CD4-positive, CD25-positive, alpha-beta regulatory T cell (primary cell): ENCODE results near the gene TRAF7. TPM values are rescaled to one million over a fixed set of nuclear protein-coding genes. Genes with fewer than 3 reads are reported as not detected.
"Not testable (repeated sequence)": the region's sequence is repeated elsewhere in the genome, so short reads cannot be mapped to it uniquely, and the experiment has no call there.

ENCODE experiments used
- ATAC-seq, 2 donors: fragments of 150-1000 bp; cut with Tn5 transposase; one replicate each; pipeline ENCODE4 v1.10.0; 2021; ENCODE audit warnings: low read depth in 2 of 2, moderate number of reproducible peaks in 2 of 2, moderate library complexity in 1 of 2
- DNase-seq, 3 donors: peaks; one replicate each; pipeline versions ENCODE4 v3.0.0 to v3.0.0-alpha.2; 2012 to 2022; ENCODE audit warnings: mixed read lengths in 1 of 3
- H3K27ac ChIP-seq: one replicate; pipeline ENCODE4 v1.7.0; 2013; ENCODE audit warnings: mild to moderate bottlenecking, low read length; ENCODE audit not compliant: insufficient read depth, poor library complexity, severe bottlenecking
- H3K27me3 ChIP-seq: one replicate; pipeline ENCODE4 v1.7.0; 2013; ENCODE audit warnings: low read length; ENCODE audit not compliant: control insufficient read depth, insufficient read depth
- H3K36me3 ChIP-seq: one replicate; pipeline ENCODE4 v1.7.0; 2013; ENCODE audit warnings: mild to moderate bottlenecking, low read length, moderate library complexity; ENCODE audit not compliant: control insufficient read depth, insufficient read depth
- H3K4me1 ChIP-seq: 2 replicates; pipeline ENCODE4 v1.7.0; 2013; ENCODE audit warnings: mild to moderate bottlenecking, low read length; ENCODE audit not compliant: insufficient read depth, control insufficient read depth, poor library complexity, severe bottlenecking
- H3K4me3 ChIP-seq: one replicate; pipeline ENCODE4 v1.7.0; 2013; ENCODE audit warnings: low read depth, mild to moderate bottlenecking, low read length, moderate library complexity
- H3K9me3 ChIP-seq, 2 experiments: 1 replicate in 1 of 2; 2 replicates in 1 of 2; pipeline ENCODE4 v1.7.0; 2013; ENCODE audit warnings: low read length in 2 of 2, mild to moderate bottlenecking in 1 of 2, moderate library complexity in 1 of 2; ENCODE audit not compliant: control insufficient read depth in 2 of 2
- H3K27ac Mint-ChIP-seq, 3 donors: one replicate each; pipeline ENCODE4 v1.8.0; 2020 to 2022; ENCODE audit warnings: mild to moderate bottlenecking in 3 of 3, mixed read lengths in 3 of 3, moderate library complexity in 2 of 3
- H3K27me3 Mint-ChIP-seq: one replicate; pipeline ENCODE4 v1.8.0; 2022; ENCODE audit warnings: mild to moderate bottlenecking, mixed read lengths
- H3K36me3 Mint-ChIP-seq: one replicate; pipeline ENCODE4 v1.8.0; 2020; ENCODE audit warnings: mixed read lengths
- H3K4me1 Mint-ChIP-seq, 4 donors: one replicate each; pipeline ENCODE4 v1.8.0; 2020 to 2022; ENCODE audit warnings: mixed read lengths in 4 of 4, mild to moderate bottlenecking in 1 of 4
- H3K4me3 Mint-ChIP-seq, 4 donors: one replicate each; pipeline ENCODE4 v1.8.0; 2020 to 2022; ENCODE audit warnings: mild to moderate bottlenecking in 4 of 4, mixed read lengths in 4 of 4, moderate library complexity in 3 of 4
- H3K9me3 Mint-ChIP-seq, 7 donors: one replicate each; pipeline ENCODE4 v1.8.0; 2020 to 2022; ENCODE audit warnings: mixed read lengths in 7 of 7, mild to moderate bottlenecking in 3 of 7, moderate library complexity in 2 of 7
- polyA plus RNA-seq, 4 donors: library from polyadenylated mRNA; unstranded; fragments of 300-500 nt; fragmentation: Illumina TruSeq; gene quantifications; one replicate each; pipeline ENCODE4 v1.2.3, GENCODE V29; 2021
- total RNA-seq: library from RNA; stranded (reverse); gene quantifications from one replicate; pipeline ENCODE4 v1.2.3, GENCODE V29; 2022

TRAF7 gene
- total and polyA plus RNA-seq, 5 donors from 2014 or later = 4.0 to 33.4 (median 4.9) TPM

- H3K4me3 Mint-ChIP-seq = not testable (repeated sequence)
Observed at GRCh38 chr16:2129251-2129650, 26.3 kb upstream of the TRAF7 start.

GRCh38 chr16:2129890-2130447, 25.6 kb upstream of the TRAF7 start:
- H3K27ac Mint-ChIP-seq, ATAC-seq, H3K4me3 ChIP-seq, H3K9me3 ChIP-seq, H3K9me3 Mint-ChIP-seq, H3K4me1 ChIP-seq, DNase-seq, H3K36me3 ChIP-seq, H3K36me3 Mint-ChIP-seq, H3K4me3 Mint-ChIP-seq, H3K27me3 Mint-ChIP-seq, H3K27me3 ChIP-seq, H3K27ac ChIP-seq: not testable (repeated sequence)
- peaks cover 0 to 32% (median 5%) of the 10 kb centered on the region in 4 donors for H3K4me1 Mint-ChIP-seq

More at GRCh38 chr16:2129251-2129650, 26.3 kb upstream of the TRAF7 start:
- H3K27ac Mint-ChIP-seq, H3K27ac ChIP-seq, ATAC-seq, H3K9me3 ChIP-seq, H3K9me3 Mint-ChIP-seq, H3K36me3 ChIP-seq, H3K36me3 Mint-ChIP-seq, H3K4me1 ChIP-seq, H3K4me3 ChIP-seq, DNase-seq, H3K27me3 ChIP-seq, H3K27me3 Mint-ChIP-seq: not testable (repeated sequence)
- peaks cover 0 to 30% (median 5%) of the 10 kb centered on the region in 4 donors for H3K4me1 Mint-ChIP-seq

DNA sequence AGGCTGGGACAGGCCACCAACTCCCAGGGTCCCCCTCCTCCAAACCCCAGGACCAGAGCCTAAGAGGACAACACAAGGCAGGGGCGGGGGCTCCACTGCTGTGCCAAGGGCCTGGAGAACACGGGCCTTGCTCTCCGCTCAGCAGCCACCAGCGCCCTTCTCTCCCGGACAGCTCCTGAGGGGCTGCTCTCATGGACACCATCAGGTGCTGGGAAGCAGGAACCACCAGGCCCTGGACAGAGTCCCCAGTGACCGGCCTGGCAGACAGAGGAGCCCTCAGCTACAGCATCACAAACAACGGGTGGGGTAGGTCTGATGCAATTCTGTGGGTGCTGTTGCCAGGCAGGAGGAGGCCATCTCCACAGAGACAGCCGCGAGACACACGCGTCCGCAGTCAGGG, 21.8 kb upstream of the TRAF7 start:
- not testable (repeated sequence) for ATAC-seq, H3K9me3 Mint-ChIP-seq, H3K4me1 ChIP-seq, H3K36me3 ChIP-seq, H3K27me3 Mint-ChIP-seq, H3K9me3 ChIP-seq, H3K36me3 Mint-ChIP-seq, H3K27me3 ChIP-seq, DNase-seq, H3K27ac Mint-ChIP-seq, H3K4me3 ChIP-seq, H3K27ac ChIP-seq
- peaks cover 0 to 19% (median 6%) of the 10 kb centered on the region in 4 donors for H3K4me1 Mint-ChIP-seq
- H3K4me3 Mint-ChIP-seq = peak overlapping the region in 1 of 4 donors; percentile 31

DNA sequence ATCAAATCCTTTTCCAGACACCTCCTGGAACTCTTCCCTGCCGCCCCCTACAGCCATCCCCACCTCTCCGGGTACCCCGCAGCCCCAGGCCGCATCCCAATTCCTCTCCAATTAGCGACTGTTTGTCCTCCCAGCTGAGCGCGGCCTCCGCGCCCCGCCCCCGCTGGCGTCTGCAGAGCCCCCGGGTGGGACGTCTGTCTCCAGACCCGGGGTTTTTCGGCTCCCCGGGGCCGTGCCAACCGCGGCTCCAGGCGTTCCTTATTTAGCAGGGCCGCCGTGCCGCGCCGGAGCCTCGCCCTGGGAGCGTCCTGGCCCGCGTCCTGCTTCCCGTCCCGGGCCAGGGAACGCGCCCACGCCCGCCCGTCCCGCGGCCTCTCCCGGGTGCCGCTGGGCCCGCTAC, 20.5 kb upstream of the TRAF7 start:
- not testable (repeated sequence) for H3K4me1 ChIP-seq, H3K36me3 Mint-ChIP-seq, DNase-seq, H3K27me3 Mint-ChIP-seq, H3K36me3 ChIP-seq, H3K9me3 Mint-ChIP-seq, H3K9me3 ChIP-seq, H3K27me3 ChIP-seq, H3K27ac Mint-ChIP-seq, H3K27ac ChIP-seq, ATAC-seq, H3K4me3 ChIP-seq
- Mint-ChIP-seq H3K4me1 (peaks cover 0 to 16% (median 6%) of the 10 kb centered on the region in 4 donors), H3K4me3 (peak overlapping the region in 3 of 4 donors; percentile 80 to 83 (median 81))

- ATAC-seq (peak; percentile 65 to 76), DNase-seq (peak; percentile 94 to 100 (median 96))
- peaks cover 5 to 15% (median 10%) of the 10 kb centered on the region in 4 donors for H3K4me1 Mint-ChIP-seq
- Histone ChIP-seq H3K27ac (peak within 1 kb of the TSS; percentile 61), H3K4me3 (peak within 1 kb of the TSS; percentile 37)
- not testable (repeated sequence) for H3K36me3 ChIP-seq, H3K27me3 ChIP-seq, H3K27me3 Mint-ChIP-seq, H3K9me3 Mint-ChIP-seq, H3K9me3 ChIP-seq, H3K4me1 ChIP-seq, H3K36me3 Mint-ChIP-seq
- peak within 1 kb of the TSS; percentile 90 to 96 (median 94) for H3K4me3 Mint-ChIP-seq
- peak within 1 kb of the TSS; percentile 72 to 98 (median 97) for H3K27ac Mint-ChIP-seq
Observed at GRCh38 chr16:2135770-2136490, 19.7 kb upstream of the TRAF7 start, which contains the start of gene PKD1. TSS of gene PKD1 (minus strand) at chr16:2135898. CDS start at chr16:2135689, 209 bp downstream.

GRCh38 chr16:2142942-2143877, 12.4 kb upstream of the TRAF7 start:
- Mint-ChIP-seq H3K27me3 (peaks cover 16% of the 10 kb centered on the region), H3K9me3 (no peaks in the 10 kb centered on the region), H3K36me3 (no peaks in the 10 kb centered on the region), H3K27ac (no peak overlapping the region), H3K4me1 (peaks cover 2 to 7% (median 5%) of the 10 kb centered on the region in 4 donors), H3K4me3 (peak overlapping the region in 1 of 4 donors; percentile 61)
- Histone ChIP-seq H3K9me3 (no peaks in the 10 kb centered on the region), H3K4me1 (peaks cover 2% of the 10 kb centered on the region), H3K36me3 (no peaks in the 10 kb centered on the region), H3K27ac (no peak overlapping the region), H3K4me3 (no peak overlapping the region), H3K27me3 (no peaks in the 10 kb centered on the region)
- no peak for DNase-seq
- no peak for ATAC-seq

GRCh38 chr16:2143878-2144485, 11.6 kb upstream of the TRAF7 start:
- Mint-ChIP-seq H3K9me3 (no peaks in the 10 kb centered on the region), H3K4me1 (peaks cover 2 to 5% (median 5%) of the 10 kb centered on the region in 4 donors), H3K4me3 (no peak overlapping the region), H3K27me3 (peaks cover 16% of the 10 kb centered on the region), H3K36me3 (no peaks in the 10 kb centered on the region), H3K27ac (no peak overlapping the region)
- Histone ChIP-seq H3K4me3 (no peak overlapping the region), H3K9me3 (no peaks in the 10 kb centered on the region), H3K4me1 (peaks cover 8% of the 10 kb centered on the region), H3K27ac (no peak overlapping the region), H3K36me3 (no peaks in the 10 kb centered on the region), H3K27me3 (no peaks in the 10 kb centered on the region)
- no peak for DNase-seq
- no peak for ATAC-seq
